ENCODE results near the gene NOX4.

GRCh38 chr11:89521792-89522191 lies 30.6 kb upstream of the NOX4 start:
- TF ChIP-seq HDGF (IDR thresholded peaks at IDR 0.05; ENCODE audit: borderline replicate concordance) = no peak
- TF ChIP-seq ZNF384 (IDR thresholded peaks at IDR 0.05) = no peak
- no peak for TF ChIP-seq PKNOX1 (IDR thresholded peaks at IDR 0.05)
